ENCODE data around the gene MRPL41. TPM values are rescaled to one million over a fixed set of nuclear protein-coding genes. Genes with fewer than 3 reads are reported as not detected.
"Not testable (repeated sequence)": the region's sequence is repeated elsewhere in the genome, so short reads cannot be mapped to it uniquely, and the experiment has no call there.

MRPL41 gene
- total RNA-seq, 1 donor from 2014 or later: 30.2 TPM

DNA sequence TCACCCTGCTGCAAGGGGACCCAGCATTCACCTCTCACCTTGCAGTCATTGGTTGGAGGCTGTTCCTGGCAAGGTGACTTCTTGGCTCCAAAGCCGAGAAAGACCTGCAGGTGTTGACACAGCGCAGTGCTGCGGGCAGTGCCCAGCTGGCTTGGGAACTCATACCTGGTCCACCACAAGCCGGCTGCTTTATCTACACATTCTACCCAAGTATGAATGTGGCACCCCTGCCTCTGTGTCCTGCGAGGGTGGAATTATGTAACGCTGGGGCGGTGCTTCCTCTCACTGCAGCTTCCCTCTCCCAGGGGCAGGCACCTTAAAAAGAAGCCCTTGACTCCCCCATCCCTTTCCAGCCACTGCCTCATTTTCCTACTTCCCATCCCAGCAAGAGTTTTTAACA, 41.1 kb downstream of the MRPL41 start:
- H3K9me3 Mint-ChIP-seq (ENCODE audit: low read depth): no peaks in the 10 kb centered on the region
- H3K4me1 Mint-ChIP-seq (ENCODE audit: low read depth): peaks cover 4% of the 10 kb centered on the region
- no peak for DNase-seq (ENCODE audit: low spot score, unreplicated experiment)
- H3K27ac Mint-ChIP-seq: no peak overlapping the region
- TF ChIP-seq, protein P1, sequence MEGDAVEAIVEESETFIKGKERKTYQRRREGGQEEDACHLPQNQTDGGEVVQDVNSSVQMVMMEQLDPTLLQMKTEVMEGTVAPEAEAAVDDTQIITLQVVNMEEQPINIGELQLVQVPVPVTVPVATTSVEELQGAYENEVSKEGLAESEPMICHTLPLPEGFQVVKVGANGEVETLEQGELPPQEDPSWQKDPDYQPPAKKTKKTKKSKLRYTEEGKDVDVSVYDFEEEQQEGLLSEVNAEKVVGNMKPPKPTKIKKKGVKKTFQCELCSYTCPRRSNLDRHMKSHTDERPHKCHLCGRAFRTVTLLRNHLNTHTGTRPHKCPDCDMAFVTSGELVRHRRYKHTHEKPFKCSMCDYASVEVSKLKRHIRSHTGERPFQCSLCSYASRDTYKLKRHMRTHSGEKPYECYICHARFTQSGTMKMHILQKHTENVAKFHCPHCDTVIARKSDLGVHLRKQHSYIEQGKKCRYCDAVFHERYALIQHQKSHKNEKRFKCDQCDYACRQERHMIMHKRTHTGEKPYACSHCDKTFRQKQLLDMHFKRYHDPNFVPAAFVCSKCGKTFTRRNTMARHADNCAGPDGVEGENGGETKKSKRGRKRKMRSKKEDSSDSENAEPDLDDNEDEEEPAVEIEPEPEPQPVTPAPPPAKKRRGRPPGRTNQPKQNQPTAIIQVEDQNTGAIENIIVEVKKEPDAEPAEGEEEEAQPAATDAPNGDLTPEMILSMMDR (IDR thresholded peaks at IDR 0.05; ENCODE audit: unreplicated experiment): no peak
- H3K27me3 Mint-ChIP-seq: no peaks in the 10 kb centered on the region
- peaks cover 3% of the 10 kb centered on the region for H3K36me3 Mint-ChIP-seq (ENCODE audit: insufficient read depth)
- H3K4me3 Mint-ChIP-seq (ENCODE audit: low read depth): peak overlapping the region; percentile 9

DNA sequence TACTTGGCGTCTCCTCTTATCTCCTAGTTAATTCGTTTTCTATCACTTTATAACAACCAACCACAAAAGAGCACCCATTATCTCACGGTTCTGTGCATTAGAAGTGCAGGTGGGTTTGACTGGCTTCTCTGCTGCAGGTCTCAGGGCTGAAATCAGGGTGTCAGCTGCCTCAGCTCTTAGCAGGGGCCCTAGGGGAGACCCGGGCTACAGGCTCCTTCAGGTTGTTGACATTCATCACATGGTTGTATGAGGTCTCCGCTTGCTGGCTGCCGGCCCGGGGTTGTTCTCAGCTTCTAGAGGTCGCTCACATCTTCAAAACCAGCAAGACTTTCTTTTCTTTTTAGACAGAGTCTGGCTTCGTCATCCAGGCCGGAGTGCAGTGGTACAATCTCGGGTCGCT, 41.5 kb downstream of the MRPL41 start:
- TF ChIP-seq, protein P1 (IDR thresholded peaks at IDR 0.05; ENCODE audit: unreplicated experiment): no peak
- Mint-ChIP-seq H3K27ac (no peak overlapping the region), H3K36me3 (ENCODE audit: insufficient read depth) (no peaks in the 10 kb centered on the region), H3K27me3 (peaks cover 2% of the 10 kb centered on the region), H3K4me3 (ENCODE audit: low read depth) (peak overlapping the region; percentile 9), H3K9me3 (ENCODE audit: low read depth) (no peaks in the 10 kb centered on the region), H3K4me1 (ENCODE audit: low read depth) (peaks cover 4% of the 10 kb centered on the region)
- DNase-seq (ENCODE audit: low spot score, unreplicated experiment): no peak

- DNase-seq (ENCODE audit: low spot score, unreplicated experiment); H3K4me3 Mint-ChIP-seq (ENCODE audit: low read depth); H3K27ac Mint-ChIP-seq; H3K27me3 Mint-ChIP-seq; H3K4me1 Mint-ChIP-seq (ENCODE audit: low read depth); H3K9me3 Mint-ChIP-seq (ENCODE audit: low read depth); H3K36me3 Mint-ChIP-seq (ENCODE audit: insufficient read depth): not testable (repeated sequence)
These were observed 44.9 kb downstream of the MRPL41 start for GRCh38 chr9:137596577-137596976.

GRCh38 chr9:137598943-137599342, 47.3 kb downstream of the MRPL41 start:
- no peaks in the 10 kb centered on the region for H3K36me3 Mint-ChIP-seq (ENCODE audit: insufficient read depth)
- H3K4me3 Mint-ChIP-seq (ENCODE audit: low read depth): no peak overlapping the region
- H3K9me3 Mint-ChIP-seq (ENCODE audit: low read depth): no peaks in the 10 kb centered on the region
- H3K4me1 Mint-ChIP-seq (ENCODE audit: low read depth): no peaks in the 10 kb centered on the region
- TF ChIP-seq, protein P1 (IDR thresholded peaks at IDR 0.05; ENCODE audit: unreplicated experiment): no peak
- H3K27me3 Mint-ChIP-seq: peaks cover 21% of the 10 kb centered on the region
- no peak overlapping the region for H3K27ac Mint-ChIP-seq
- no peak for DNase-seq (ENCODE audit: low spot score, unreplicated experiment)

Other genes starting within 250 kb of the MRPL41 start
- gene NRARP, start 249.6 kb upstream of the MRPL41 start, total RNA-seq: 24.0 and 27.1 TPM in 2 replicates
- 31.7 and 33.8 TPM in 2 replicates for gene EXD3, start 128.7 kb upstream of the MRPL41 start, total RNA-seq
- 15.3 and 16.3 TPM in 2 replicates for gene NOXA1, start 128.5 kb upstream of the MRPL41 start, total RNA-seq
- gene ENTPD8, start 110.5 kb upstream of the MRPL41 start, total RNA-seq: 2.7 and 3.2 TPM in 2 replicates
- gene NSMF, start 92.5 kb upstream of the MRPL41 start, total RNA-seq: 57.4 and 59.8 TPM in 2 replicates
- gene PNPLA7, start 1.5 kb upstream of the MRPL41 start, total RNA-seq: 7.9 and 8.8 TPM in 2 replicates
- gene DPH7, start 27.0 kb downstream of the MRPL41 start, total RNA-seq: 58.8 and 64.0 TPM in 2 replicates
- 35.7 and 38.8 TPM in 2 replicates for gene ZMYND19, start 38.6 kb downstream of the MRPL41 start, total RNA-seq
- 64.0 and 74.9 TPM in 2 replicates for gene ARRDC1, start 53.8 kb downstream of the MRPL41 start, total RNA-seq
- 159 and 167 TPM in 2 replicates for gene EHMT1, start 67.1 kb downstream of the MRPL41 start, total RNA-seq